Effector memory CD8-positive, alpha-beta T cell (primary cell): ENCODE data around the gene TMEM209.
"Not testable (repeated sequence)": the region's sequence is repeated elsewhere in the genome, so short reads cannot be mapped to it uniquely, and the experiment has no call there.

Experiments
- ATAC-seq: fragments of 150-1000 bp; cut with Tn5 transposase; replicated peaks from 2 replicates; pipeline ENCODE4 v1.10.0; 2021; ENCODE audit warnings: mild to moderate bottlenecking, moderate library complexity
- DNase-seq, 3 experiments: peaks; one replicate each; pipeline ENCODE4 v3.0.0; 2021
- H3K27ac Mint-ChIP-seq, 2 donors: one replicate each; pipeline ENCODE4 v1.8.0; 2022; ENCODE audit warnings: mild to moderate bottlenecking in 2 of 2, mixed read lengths in 2 of 2, moderate library complexity in 2 of 2
- H3K27me3 Mint-ChIP-seq, 2 donors: one replicate each; pipeline ENCODE4 v1.8.0; 2022; ENCODE audit warnings: mixed read lengths in 2 of 2
- H3K36me3 Mint-ChIP-seq: one replicate; pipeline ENCODE4 v1.8.0; 2022; ENCODE audit warnings: mild to moderate bottlenecking, moderate library complexity, mixed read lengths; ENCODE audit not compliant: insufficient read depth
- H3K4me1 Mint-ChIP-seq, 2 donors: one replicate each; pipeline ENCODE4 v1.8.0; 2022; ENCODE audit warnings: low read depth in 2 of 2, mixed read lengths in 2 of 2
- H3K4me3 Mint-ChIP-seq, 2 donors: one replicate each; pipeline ENCODE4 v1.8.0; 2022; ENCODE audit warnings: mild to moderate bottlenecking in 2 of 2, mixed read lengths in 2 of 2, moderate library complexity in 2 of 2
- H3K9me3 Mint-ChIP-seq, 2 donors: one replicate each; pipeline ENCODE4 v1.8.0; 2022; ENCODE audit warnings: mixed read lengths in 2 of 2

Gene TMEM209

DNA sequence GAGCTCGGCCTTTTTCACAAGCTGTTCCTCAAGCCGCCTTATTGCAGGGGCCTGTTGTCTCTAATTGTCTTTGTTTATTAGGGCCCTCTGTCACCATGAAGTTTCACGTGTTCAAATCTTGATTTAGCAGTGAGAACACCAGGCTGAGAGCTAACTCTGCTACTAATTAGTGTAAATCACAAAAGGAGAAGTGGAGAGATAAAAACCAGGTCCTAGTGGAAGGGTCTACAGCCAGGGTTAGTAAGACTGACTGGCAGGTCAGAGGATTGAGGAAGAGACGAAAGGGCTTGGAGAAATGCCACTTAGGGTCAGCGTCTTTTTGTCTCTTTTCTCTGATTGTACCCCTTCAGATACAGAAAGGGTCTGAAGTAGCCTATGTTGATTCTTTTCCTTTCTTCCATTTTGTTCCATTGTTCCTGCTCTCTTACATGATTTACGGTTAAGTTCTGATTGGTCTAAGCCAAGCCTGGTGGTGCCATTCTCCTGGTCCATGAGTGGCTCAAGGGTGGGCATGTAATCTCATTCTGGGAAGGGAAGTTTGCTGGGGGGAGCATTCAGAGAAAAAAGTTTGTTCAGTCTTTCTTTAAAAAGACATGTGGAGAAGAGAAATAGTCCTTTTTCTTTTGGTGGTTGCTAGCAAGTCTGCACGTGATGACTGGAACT lies 23.8 kb upstream of the TMEM209 start:
- DNase-seq (no peak), ATAC-seq (no peak)
- Mint-ChIP-seq H3K27ac (no peak overlapping the region), H3K4me3 (no peak overlapping the region), H3K9me3 (no peaks in the 10 kb centered on the region), H3K4me1 (no peaks in the 10 kb centered on the region), H3K36me3 (no peaks in the 10 kb centered on the region), H3K27me3 (peaks cover 7 to 24% of the 10 kb centered on the region in 2 donors)

DNA sequence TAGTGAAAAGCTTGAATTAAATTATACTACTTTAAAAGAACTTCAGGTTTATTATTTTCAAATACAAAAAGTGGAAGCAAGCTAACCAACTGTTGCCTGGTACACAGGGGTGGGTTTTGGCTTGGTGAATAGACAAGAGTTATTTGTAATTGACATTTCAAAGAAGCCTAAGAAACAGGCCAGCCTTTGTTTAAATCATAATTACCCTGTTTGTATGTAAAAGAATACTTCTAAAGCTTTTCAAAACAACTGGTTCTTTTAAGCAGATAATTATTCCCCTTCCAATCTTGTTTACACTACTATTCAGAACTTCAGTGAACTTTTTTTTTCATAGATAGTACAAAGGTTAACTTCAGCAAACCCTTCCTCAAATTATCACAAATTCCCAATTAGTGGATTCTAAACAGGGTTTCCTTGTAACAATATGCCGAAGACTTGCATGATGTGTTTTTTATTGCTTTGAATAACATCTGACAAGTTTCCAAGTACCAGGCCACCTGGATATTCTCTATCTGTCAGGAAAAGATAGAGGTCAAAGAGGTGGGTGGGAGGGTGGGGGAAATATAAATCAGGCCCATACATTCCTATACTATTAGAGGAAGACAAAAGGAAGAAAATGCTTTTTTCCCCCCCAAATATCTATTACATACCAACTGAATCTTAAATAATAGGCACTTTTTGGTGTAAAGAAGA lies 22.8 kb upstream of the TMEM209 start:
- no peaks in the 10 kb centered on the region for H3K36me3 Mint-ChIP-seq
- H3K4me3 Mint-ChIP-seq, result no peak overlapping the region
- peaks cover 7 to 21% of the 10 kb centered on the region in 2 donors for H3K27me3 Mint-ChIP-seq
- DNase-seq, result no peak
- H3K9me3 Mint-ChIP-seq, result no peaks in the 10 kb centered on the region
- no peak overlapping the region for H3K27ac Mint-ChIP-seq
- ATAC-seq, result no peak
- H3K4me1 Mint-ChIP-seq, result no peaks in the 10 kb centered on the region

GRCh38 chr7:130226333-130226732 lies 21.1 kb upstream of the TMEM209 start:
- no peak for ATAC-seq

GRCh38 chr7:130224923-130225322 lies 19.7 kb upstream of the TMEM209 start:
- H3K9me3 Mint-ChIP-seq, H3K27ac Mint-ChIP-seq, ATAC-seq, H3K4me1 Mint-ChIP-seq, H3K4me3 Mint-ChIP-seq, DNase-seq, H3K36me3 Mint-ChIP-seq: not testable (repeated sequence)
- H3K27me3 Mint-ChIP-seq, result peaks cover 8 to 12% of the 10 kb centered on the region in 2 donors

More at GRCh38 chr7:130226333-130226732, 21.1 kb upstream of the TMEM209 start:
- Mint-ChIP-seq H3K27ac (no peak overlapping the region), H3K27me3 (peaks cover 7 to 9% of the 10 kb centered on the region in 2 donors), H3K36me3 (no peaks in the 10 kb centered on the region), H3K9me3 (no peaks in the 10 kb centered on the region), H3K4me3 (no peak overlapping the region), H3K4me1 (no peaks in the 10 kb centered on the region)
- no peak for DNase-seq

- H3K9me3 Mint-ChIP-seq, result no peaks in the 10 kb centered on the region
- H3K36me3 Mint-ChIP-seq, result no peaks in the 10 kb centered on the region
- H3K27me3 Mint-ChIP-seq, result peaks cover 15 to 17% of the 10 kb centered on the region in 2 donors
- no peak for ATAC-seq
- no peak for DNase-seq
- no peaks in the 10 kb centered on the region for H3K4me1 Mint-ChIP-seq
- H3K4me3 Mint-ChIP-seq, result no peak overlapping the region
- H3K27ac Mint-ChIP-seq, result no peak overlapping the region
Measured at GRCh38 chr7:130224210-130224609, 19.0 kb upstream of the TMEM209 start.

GRCh38 chr7:130223646-130224045 lies 18.4 kb upstream of the TMEM209 start:
- Mint-ChIP-seq H3K9me3 (no peaks in the 10 kb centered on the region), H3K36me3 (no peaks in the 10 kb centered on the region), H3K4me3 (no peak overlapping the region), H3K27me3 (peaks cover 15 to 17% of the 10 kb centered on the region in 2 donors), H3K27ac (no peak overlapping the region), H3K4me1 (no peaks in the 10 kb centered on the region)
- ATAC-seq, result no peak
- no peak for DNase-seq

DNA sequence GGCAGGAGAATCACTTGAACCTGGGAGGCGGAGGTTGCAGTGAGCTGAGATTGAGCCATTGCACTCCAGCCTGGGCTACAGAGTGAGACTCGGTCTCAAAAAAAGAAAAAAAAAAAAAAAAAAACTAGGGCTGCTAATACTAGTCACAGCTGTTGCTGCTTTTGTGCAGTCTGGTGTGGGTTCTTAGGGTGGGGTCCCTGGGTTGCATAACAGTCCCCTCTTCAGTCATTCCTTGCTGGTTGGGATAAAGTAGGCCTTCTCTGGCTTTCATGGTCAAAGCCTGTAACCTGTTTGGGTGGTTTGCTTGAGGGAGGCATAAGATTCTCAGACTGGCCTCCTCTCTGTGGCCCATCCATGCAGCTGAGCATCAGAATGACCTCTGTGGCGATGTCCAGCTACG lies 16.5 kb upstream of the TMEM209 start:
- Mint-ChIP-seq H3K4me3 (no peak overlapping the region), H3K27ac (no peak overlapping the region), H3K27me3 (peaks cover 15 to 17% of the 10 kb centered on the region in 2 donors), H3K4me1 (no peaks in the 10 kb centered on the region), H3K36me3 (no peaks in the 10 kb centered on the region), H3K9me3 (no peaks in the 10 kb centered on the region)
- DNase-seq (no peak), ATAC-seq (no peak)

DNA sequence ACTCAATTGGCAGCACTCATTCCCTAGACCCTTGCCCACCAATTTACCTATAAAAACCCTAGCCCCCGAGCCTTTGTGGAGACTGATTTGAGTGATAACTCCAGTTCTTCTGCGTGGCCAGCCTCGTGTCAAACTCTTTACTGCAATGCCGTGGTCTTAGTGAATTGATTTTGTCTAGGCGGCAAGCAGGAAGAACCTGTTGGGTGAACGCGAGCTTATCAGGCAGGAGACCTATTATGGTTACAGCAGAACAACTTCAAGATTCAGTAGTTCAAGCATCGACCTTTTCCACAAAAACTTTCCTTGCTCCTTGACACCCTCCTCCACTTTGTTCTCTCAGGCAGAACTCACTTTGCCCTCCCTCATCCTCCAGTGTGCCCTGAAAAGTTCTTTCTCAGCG lies 14.7 kb upstream of the TMEM209 start:
- Mint-ChIP-seq H3K4me3 (no peak overlapping the region), H3K27me3 (peaks cover 10 to 19% of the 10 kb centered on the region in 2 donors), H3K4me1 (no peaks in the 10 kb centered on the region)

GRCh38 chr7:130218806-130219620 lies 13.8 kb upstream of the TMEM209 start:
- DNase-seq (no peak), ATAC-seq (no peak)
- Mint-ChIP-seq H3K4me3 (no peak overlapping the region), H3K27me3 (peaks cover 10 to 27% of the 10 kb centered on the region in 2 donors), H3K27ac (no peak overlapping the region), H3K36me3 (no peaks in the 10 kb centered on the region), H3K4me1 (no peaks in the 10 kb centered on the region), H3K9me3 (no peaks in the 10 kb centered on the region)

More for the DNA sequence above, 14.7 kb upstream of the TMEM209 start:
- Mint-ChIP-seq H3K9me3 (no peaks in the 10 kb centered on the region), H3K27ac (no peak overlapping the region), H3K36me3 (no peaks in the 10 kb centered on the region)
- ATAC-seq (no peak), DNase-seq (no peak)

- H3K9me3 Mint-ChIP-seq, result no peaks in the 10 kb centered on the region
- DNase-seq (no peak), ATAC-seq (no peak)
- peaks cover 17 to 38% of the 10 kb centered on the region in 2 donors for H3K27me3 Mint-ChIP-seq
- H3K36me3 Mint-ChIP-seq, result no peaks in the 10 kb centered on the region
- no peak overlapping the region for H3K4me3 Mint-ChIP-seq
- no peak overlapping the region for H3K27ac Mint-ChIP-seq
- no peaks in the 10 kb centered on the region for H3K4me1 Mint-ChIP-seq
Measured at GRCh38 chr7:130216750-130217149, 11.5 kb upstream of the TMEM209 start.

DNA sequence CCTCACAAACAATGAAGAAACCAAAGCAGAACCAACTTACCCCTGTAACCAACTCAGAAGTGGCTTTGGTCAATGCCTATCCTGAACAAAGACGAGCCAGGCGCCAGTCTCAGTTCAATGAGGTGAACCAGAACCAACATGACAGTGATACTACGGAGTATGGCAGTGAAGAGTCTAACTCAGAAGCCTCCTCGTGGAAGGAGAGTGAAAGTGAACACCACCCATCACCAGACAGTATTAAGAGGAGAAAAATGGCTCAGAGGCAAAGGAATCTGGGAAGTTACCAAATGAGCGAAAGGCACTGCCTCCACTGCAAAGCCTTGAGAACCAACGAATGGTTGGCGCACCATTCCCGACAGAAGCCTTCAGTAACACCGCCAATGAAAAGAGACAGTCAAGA lies 10.8 kb upstream of the TMEM209 start:
- Mint-ChIP-seq H3K36me3 (peaks cover 2% of the 10 kb centered on the region), H3K4me1 (no peaks in the 10 kb centered on the region), H3K27me3 (peaks cover 18 to 39% of the 10 kb centered on the region in 2 donors), H3K4me3 (no peak overlapping the region), H3K27ac (no peak overlapping the region), H3K9me3 (no peaks in the 10 kb centered on the region)
- DNase-seq, result no peak
- no peak for ATAC-seq

GRCh38 chr7:130213828-130214227 lies 8.6 kb upstream of the TMEM209 start:
- Mint-ChIP-seq H3K36me3 (peaks cover 2% of the 10 kb centered on the region), H3K4me3 (no peak overlapping the region), H3K4me1 (no peaks in the 10 kb centered on the region), H3K9me3 (no peaks in the 10 kb centered on the region), H3K27me3 (peaks cover 8 to 24% of the 10 kb centered on the region in 2 donors), H3K27ac (no peak overlapping the region)
- ATAC-seq (no peak), DNase-seq (no peak)

GRCh38 chr7:130210181-130210935 lies 5.2 kb upstream of the TMEM209 start:
- H3K36me3 Mint-ChIP-seq, result peaks cover 8% of the 10 kb centered on the region
- H3K9me3 Mint-ChIP-seq, result no peaks in the 10 kb centered on the region
- peaks cover 0 to 2% of the 10 kb centered on the region in 2 donors for H3K4me1 Mint-ChIP-seq
- DNase-seq, result no peak
- no peak overlapping the region for H3K27ac Mint-ChIP-seq
- H3K27me3 Mint-ChIP-seq, result peaks cover 8 to 24% of the 10 kb centered on the region in 2 donors
- no peak overlapping the region for H3K4me3 Mint-ChIP-seq
- ATAC-seq, result no peak
